Measurements from ENCODE around the gene PHACTR2. TPM values are rescaled to one million over a fixed set of nuclear protein-coding genes. Genes with fewer than 3 reads are reported as not detected.

The PHACTR2 gene
- total and polyA plus RNA-seq, 7 donors = 4.2 to 51.9 (median 17.6) TPM

- peaks cover 0 to 36% (median 21%) of the 10 kb centered on the region in 4 donors for H3K4me1 ChIP-seq
- peak overlapping the region in 3 of 4 donors; percentile 43 to 74 (median 66) for H3K27ac ChIP-seq
- H3K27me3 ChIP-seq = no peaks in the 10 kb centered on the region
- TF ChIP-seq POLR2A (IDR thresholded peaks at IDR 0.05) = no peak
- peak in 3 of 4 donors; percentile 34 to 59 (median 38) for TF ChIP-seq POLR2AphosphoS5 (IDR thresholded peaks at IDR 0.05)
- H3K9me3 ChIP-seq = no peaks in the 10 kb centered on the region
- WGBS, 2 donors = 62 to 86% methylated on average over 1 of the region's 1 CpG
- no peak overlapping the region for H3K4me3 ChIP-seq
- no peak for DNase-seq
- H3K36me3 ChIP-seq = no peaks in the 10 kb centered on the region
- intact Hi-C loops (cut with DNase I) = no loop called here
These were observed 9.8 kb downstream of the PHACTR2 start for GRCh38 chr6:143687591-143687990.

- intact Hi-C loops (cut with DNase I) = no loop called here
- H3K9me3 ChIP-seq = no peaks in the 10 kb centered on the region
- no peak for DNase-seq
- peak overlapping the region in 1 of 4 donors; percentile 74 for H3K27ac ChIP-seq
- peaks cover 0 to 41% (median 21%) of the 10 kb centered on the region in 4 donors for H3K4me1 ChIP-seq
- no peaks in the 10 kb centered on the region for H3K27me3 ChIP-seq
- no peak overlapping the region for H3K4me3 ChIP-seq
- no peak for TF ChIP-seq CTCF (IDR thresholded peaks at IDR 0.05)
- TF ChIP-seq POLR2AphosphoS5 (IDR thresholded peaks at IDR 0.05) = no peak
- no peak for TF ChIP-seq POLR2A (IDR thresholded peaks at IDR 0.05)
- no peak for TF ChIP-seq EP300 (IDR thresholded peaks at IDR 0.05)
- 85 to 88% methylated on average over 4 of the region's 4 CpGs for WGBS, 2 donors
- H3K36me3 ChIP-seq = no peaks in the 10 kb centered on the region
These were observed 10.9 kb downstream of the PHACTR2 start for GRCh38 chr6:143688681-143689080.

GRCh38 chr6:143689852-143690251, 12.1 kb downstream of the PHACTR2 start:
- H3K9me3 ChIP-seq = no peaks in the 10 kb centered on the region
- DNase-seq = no peak
- H3K4me1 ChIP-seq = peaks cover 0 to 52% (median 25%) of the 10 kb centered on the region in 4 donors
- H3K27me3 ChIP-seq = no peaks in the 10 kb centered on the region
- TF ChIP-seq POLR2A (IDR thresholded peaks at IDR 0.05) (no peak), EP300 (IDR thresholded peaks at IDR 0.05) (no peak), POLR2AphosphoS5 (IDR thresholded peaks at IDR 0.05) (no peak), CTCF (IDR thresholded peaks at IDR 0.05) (no peak)
- intact Hi-C loops (cut with DNase I) = no loop called here
- H3K27ac ChIP-seq = peak overlapping the region in 1 of 4 donors; percentile 39
- no peak overlapping the region for H3K4me3 ChIP-seq
- WGBS, 2 donors = 80 to 92% methylated on average over 9 of the region's 9 CpGs
- H3K36me3 ChIP-seq = no peaks in the 10 kb centered on the region

DNA sequence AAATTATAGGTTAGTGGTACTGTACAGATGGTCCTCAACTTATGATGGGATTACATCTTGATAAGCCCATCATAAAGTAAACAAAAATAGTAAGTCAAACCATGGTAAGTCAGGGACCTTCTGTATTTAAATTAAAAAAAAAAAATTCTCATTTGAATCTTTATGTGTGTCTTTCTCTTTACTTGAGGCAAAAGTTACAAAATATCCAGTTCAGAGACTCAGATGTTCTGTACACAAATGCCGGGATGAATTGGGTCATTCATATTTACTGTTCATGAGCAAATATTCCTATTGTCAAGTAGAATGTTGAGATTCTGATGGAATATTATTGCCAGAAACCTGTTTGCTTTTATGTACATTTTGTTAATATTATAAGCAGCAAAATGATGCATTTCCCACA, 13.4 kb downstream of the PHACTR2 start:
- H3K27ac ChIP-seq = no peak overlapping the region
- WGBS, 2 donors = 12 to 67% methylated on average over 1 of the region's 1 CpG
- no peak overlapping the region for H3K4me3 ChIP-seq
- no peaks in the 10 kb centered on the region for H3K36me3 ChIP-seq
- no peak for TF ChIP-seq EP300 (IDR thresholded peaks at IDR 0.05)
- no peaks in the 10 kb centered on the region for H3K9me3 ChIP-seq
- intact Hi-C loops (cut with DNase I) = no loop called here
- H3K27me3 ChIP-seq = no peaks in the 10 kb centered on the region
- DNase-seq = no peak
- H3K4me1 ChIP-seq = peaks cover 0 to 63% (median 36%) of the 10 kb centered on the region in 4 donors

DNA sequence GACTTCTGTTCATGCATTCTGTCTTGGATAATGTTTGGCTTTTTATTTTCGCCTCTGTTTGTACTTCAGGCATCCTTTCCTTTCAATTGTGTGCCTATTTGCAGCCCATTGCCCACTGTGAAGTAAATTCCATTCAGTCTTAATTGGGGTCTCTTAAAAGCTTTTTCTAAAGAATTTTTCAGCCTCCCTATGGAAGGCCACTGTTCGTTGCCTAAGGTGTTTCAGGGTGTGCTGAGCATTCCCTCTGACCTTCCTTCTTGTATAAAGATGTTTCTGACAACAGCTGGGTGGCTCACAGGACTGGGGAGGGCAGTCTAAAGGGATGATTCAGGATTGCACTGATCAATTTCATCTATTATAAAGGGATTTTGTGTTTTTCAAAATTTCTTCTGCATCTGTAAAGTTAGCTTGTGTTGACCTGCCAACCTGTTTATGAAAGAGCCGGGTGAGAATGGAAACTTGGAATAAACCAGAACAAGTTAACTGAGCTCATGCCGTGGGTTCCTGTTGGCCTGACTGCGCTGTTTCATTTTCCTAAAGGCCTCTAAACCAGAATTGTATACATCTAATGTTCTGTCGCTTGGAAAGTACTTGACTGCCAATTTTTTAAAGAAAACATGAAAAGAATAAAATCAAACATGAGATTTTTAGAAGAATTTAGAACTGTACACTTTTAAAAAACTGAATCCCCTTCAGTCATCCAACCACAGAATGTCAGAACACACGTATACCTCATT, 14.3 kb downstream of the PHACTR2 start:
- Histone ChIP-seq H3K27ac (peak overlapping the region in 2 of 4 donors; percentile 27 to 43), H3K9me3 (no peaks in the 10 kb centered on the region), H3K36me3 (no peaks in the 10 kb centered on the region), H3K4me1 (peaks cover 0 to 64% (median 39%) of the 10 kb centered on the region in 4 donors), H3K4me3 (no peak overlapping the region), H3K27me3 (no peaks in the 10 kb centered on the region)
- no peak for DNase-seq
- TF ChIP-seq POLR2AphosphoS5 (IDR thresholded peaks at IDR 0.05) (no peak), EP300 (IDR thresholded peaks at IDR 0.05) (no peak)
- WGBS, 2 donors = 73 to 78% methylated on average over 7 of the region's 7 CpGs
- intact Hi-C loops (cut with DNase I) = no loop called here

DNA sequence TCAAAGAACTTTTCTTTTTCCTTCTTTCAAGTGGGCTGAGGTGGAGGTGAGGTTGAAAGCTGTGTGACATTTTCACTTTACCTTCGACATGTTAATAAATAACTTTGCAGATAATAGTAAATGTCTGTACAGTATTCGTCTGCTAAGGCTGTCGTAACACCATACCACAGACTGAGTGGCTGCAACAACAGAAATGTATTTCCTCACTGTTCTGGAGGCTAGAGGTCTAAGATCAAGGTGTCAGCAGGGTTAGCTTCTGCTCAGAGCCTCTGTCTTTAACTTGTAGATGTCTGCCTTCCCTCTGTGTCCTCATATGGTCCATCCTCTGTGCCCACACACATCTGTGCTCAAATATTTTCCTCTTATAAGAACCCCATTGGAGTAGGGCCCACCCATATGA, 14.9 kb downstream of the PHACTR2 start:
- intact Hi-C loops (cut with DNase I) = no loop called here
- H3K4me1 ChIP-seq = peaks cover 0 to 64% (median 36%) of the 10 kb centered on the region in 4 donors

More for the DNA sequence above, 14.9 kb downstream of the PHACTR2 start:
- TF ChIP-seq EP300 (IDR thresholded peaks at IDR 0.05) = no peak
- TF ChIP-seq POLR2AphosphoS5 (IDR thresholded peaks at IDR 0.05) = no peak
- TF ChIP-seq CTCF (IDR thresholded peaks at IDR 0.05) = no peak
- DNase-seq = no peak
- H3K36me3 ChIP-seq = no peaks in the 10 kb centered on the region
- no peaks in the 10 kb centered on the region for H3K9me3 ChIP-seq
- H3K4me3 ChIP-seq = no peak overlapping the region
- WGBS, 2 donors = 28 to 69% methylated on average over 3 of the region's 3 CpGs
- H3K27ac ChIP-seq = peak overlapping the region in 2 of 4 donors; percentile 27 to 43
- H3K27me3 ChIP-seq = no peaks in the 10 kb centered on the region
